Epithelial cell of proximal tubule (primary cell): ENCODE results near the gene VIPR1. TPM values are rescaled to one million over a fixed set of nuclear protein-coding genes. Genes with fewer than 3 reads are reported as not detected.

Experiments
- DNase-seq: peaks from one replicate; pipeline ENCODE4 v3.0.0-alpha.2; 2011; ENCODE audit warnings: low read depth
- H3K4me3 ChIP-seq: 2 replicates; pipeline ENCODE4 v1.5.1; 2011; ENCODE audit warnings: low read depth, mild to moderate bottlenecking, low read length
- CTCF ChIP-seq: conservative IDR thresholded peaks from 2 replicates; pipeline ENCODE4 v1.5.1; 2012; ENCODE audit warnings: low read depth, mild to moderate bottlenecking, low read length
- total RNA-seq: library from RNA; depleted of rRNA; stranded (reverse); fragments of >200 nt; gene quantifications from 2 replicates; pipeline ENCODE4 v1.2.3, GENCODE V29; 2015

The VIPR1 gene
- total RNA-seq, 1 donor from 2014 or later, result not detected

- no peak overlapping the region for H3K4me3 ChIP-seq
- no peak for DNase-seq
- TF ChIP-seq CTCF, result no peak
Observed at GRCh38 chr3:42493798-42494151, 8.7 kb upstream of the VIPR1 start.

DNA sequence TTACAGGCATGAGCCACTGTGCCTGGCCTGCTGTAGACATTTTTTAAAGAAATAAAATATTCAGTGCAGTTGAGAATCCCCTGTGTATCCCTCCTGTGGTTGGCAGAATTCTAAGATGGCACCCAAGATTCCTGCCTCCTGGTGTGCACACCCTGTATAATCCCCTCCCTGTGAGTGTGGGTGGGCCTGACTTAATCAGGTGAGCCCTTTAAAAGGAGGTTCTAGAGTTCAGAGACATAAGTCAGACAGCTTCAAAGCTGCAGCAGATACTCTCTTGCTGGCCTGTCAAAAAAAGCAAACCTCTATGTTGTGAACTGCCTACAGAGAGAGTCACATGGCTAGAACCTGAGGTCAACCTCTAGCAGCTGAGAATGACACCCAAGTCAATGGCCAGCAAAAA is 7.0 kb upstream of the VIPR1 start:
- DNase-seq, result no peak
- TF ChIP-seq CTCF, result no peak

GRCh38 chr3:42497009-42497731 is 5.3 kb upstream of the VIPR1 start:
- H3K4me3 ChIP-seq, result no peak overlapping the region
- TF ChIP-seq CTCF, result no peak
- DNase-seq, result no peak

More for the DNA sequence above, 7.0 kb upstream of the VIPR1 start:
- H3K4me3 ChIP-seq, result no peak overlapping the region

GRCh38 chr3:42498034-42498433 is 4.4 kb upstream of the VIPR1 start:
- TF ChIP-seq CTCF, result no peak
- no peak for DNase-seq
- no peak overlapping the region for H3K4me3 ChIP-seq

DNA sequence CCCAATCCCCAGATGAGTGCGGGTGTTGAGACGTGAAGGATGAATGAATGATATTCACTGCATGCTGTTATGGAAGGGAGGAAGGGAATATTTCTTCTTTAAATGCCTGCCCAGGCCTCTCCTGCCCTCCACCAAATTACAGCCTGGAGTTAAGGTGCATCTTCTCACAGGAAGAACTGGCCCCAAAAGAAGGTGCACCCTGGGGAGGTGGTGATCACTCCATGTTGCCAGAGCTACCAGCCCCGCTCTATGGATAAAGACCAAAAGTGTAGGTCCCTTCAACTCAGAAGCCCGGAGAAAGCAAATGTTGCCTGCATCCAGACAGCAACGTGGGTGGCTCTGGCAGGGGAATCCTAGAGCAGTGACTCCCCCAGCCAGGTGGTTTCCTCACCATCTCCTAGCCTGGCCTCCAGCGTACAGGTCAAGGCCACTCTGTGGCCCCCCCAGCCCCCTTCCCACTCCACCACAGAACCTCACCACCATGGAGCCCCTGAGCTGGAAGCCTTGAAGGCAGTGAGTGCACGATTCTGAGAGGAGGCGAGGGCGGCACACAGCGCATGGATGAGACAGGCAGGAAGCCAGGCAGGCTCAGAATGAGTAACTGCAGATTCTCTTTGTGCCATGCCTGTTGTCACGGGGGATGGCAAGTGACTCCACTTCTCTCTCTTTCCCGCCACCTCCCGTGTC is 3.5 kb upstream of the VIPR1 start:
- H3K4me3 ChIP-seq, result no peak overlapping the region
- TF ChIP-seq CTCF, result no peak
- no peak for DNase-seq

GRCh38 chr3:42499478-42499871 is 3.0 kb upstream of the VIPR1 start:
- H3K4me3 ChIP-seq, result no peak overlapping the region
- DNase-seq, result no peak
- TF ChIP-seq CTCF, result no peak

- DNase-seq, result no peak
- TF ChIP-seq CTCF, result no peak
- H3K4me3 ChIP-seq, result no peak overlapping the region
Observed at GRCh38 chr3:42500091-42500490, 2.4 kb upstream of the VIPR1 start.
